ENCODE results near the gene AP1G1.
"Not testable (repeated sequence)": the region's sequence is repeated elsewhere in the genome, so short reads cannot be mapped to it uniquely, and the experiment has no call there.

Gene AP1G1

GRCh38 chr16:71807905-71808592 is 585 bp downstream of the AP1G1 start:
- DNase-seq, result peak; percentile 21

- no peak for DNase-seq
Measured at GRCh38 chr16:71803305-71803690, 5.3 kb downstream of the AP1G1 start.

- DNase-seq, result no peak
Measured at GRCh38 chr16:71796501-71797097, 12.0 kb downstream of the AP1G1 start.

GRCh38 chr16:71794943-71795342 is 13.7 kb downstream of the AP1G1 start:
- DNase-seq, result no peak

GRCh38 chr16:71794018-71794417 is 14.6 kb downstream of the AP1G1 start:
- DNase-seq, result no peak

GRCh38 chr16:71792176-71792575 is 16.5 kb downstream of the AP1G1 start:
- DNase-seq, result no peak

GRCh38 chr16:71790329-71790728 is 18.3 kb downstream of the AP1G1 start:
- DNase-seq, result not testable (repeated sequence)

- no peak for DNase-seq
Measured at GRCh38 chr16:71789136-71789535, 19.5 kb downstream of the AP1G1 start.

- DNase-seq, result no peak
Measured at GRCh38 chr16:71788578-71788977, 20.1 kb downstream of the AP1G1 start.

- DNase-seq, result not testable (repeated sequence)
Measured at GRCh38 chr16:71785143-71785542, 23.5 kb downstream of the AP1G1 start.

- DNase-seq, result no peak
Measured at GRCh38 chr16:71784093-71784492, 24.5 kb downstream of the AP1G1 start.

- DNase-seq, result no peak
Measured at GRCh38 chr16:71781741-71782140, 26.9 kb downstream of the AP1G1 start.

- no peak for DNase-seq
Measured at GRCh38 chr16:71780521-71781089, 28.0 kb downstream of the AP1G1 start.

- no peak for DNase-seq
Measured at GRCh38 chr16:71778780-71779179, 29.9 kb downstream of the AP1G1 start.

GRCh38 chr16:71777329-71777728 is 31.3 kb downstream of the AP1G1 start:
- no peak for DNase-seq

GRCh38 chr16:71775949-71776348 is 32.7 kb downstream of the AP1G1 start:
- no peak for DNase-seq

GRCh38 chr16:71771571-71771970 is 37.1 kb downstream of the AP1G1 start:
- DNase-seq, result no peak

GRCh38 chr16:71769222-71769621 is 39.4 kb downstream of the AP1G1 start:
- DNase-seq, result no peak

- DNase-seq, result no peak
Measured at GRCh38 chr16:71767060-71767900, 41.4 kb downstream of the AP1G1 start.

- DNase-seq, result no peak
Measured at GRCh38 chr16:71762186-71762585, 46.4 kb downstream of the AP1G1 start.

GRCh38 chr16:71761097-71761496 is 47.5 kb downstream of the AP1G1 start:
- DNase-seq, result no peak

GRCh38 chr16:71758293-71758760 is 50.3 kb downstream of the AP1G1 start:
- no peak for DNase-seq

GRCh38 chr16:71754652-71755051 is 54.0 kb downstream of the AP1G1 start:
- DNase-seq, result no peak
